Measurements from ENCODE around the gene POU5F2.

POU5F2 gene

GRCh38 chr5:93715761-93716160, 25.6 kb downstream of the POU5F2 start:
- DNase-seq = no peak

DNA sequence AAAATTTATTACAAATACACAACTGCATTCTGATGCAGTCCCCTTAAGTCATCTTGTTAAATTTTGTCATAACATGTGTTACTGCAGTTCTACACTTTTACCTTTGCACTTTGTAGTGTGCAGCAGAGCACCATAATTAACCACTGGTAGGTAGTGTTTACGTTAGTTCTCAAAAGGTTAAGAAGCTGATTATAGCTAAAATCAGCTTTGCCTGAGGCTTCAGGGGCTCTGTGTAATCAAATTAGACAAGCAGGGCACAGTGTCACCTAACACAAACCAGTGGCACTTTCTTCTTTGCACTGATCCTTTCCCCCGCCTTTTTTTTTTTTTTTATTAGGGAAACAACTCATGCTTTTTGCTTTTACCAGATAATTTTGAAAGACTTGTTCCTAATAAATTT, 26.1 kb downstream of the POU5F2 start:
- no peak for DNase-seq

- DNase-seq = no peak
Measured at GRCh38 chr5:93708442-93708841, 33.0 kb downstream of the POU5F2 start.

- DNase-seq = no peak
Measured at GRCh38 chr5:93705896-93706295, 35.5 kb downstream of the POU5F2 start.

DNA sequence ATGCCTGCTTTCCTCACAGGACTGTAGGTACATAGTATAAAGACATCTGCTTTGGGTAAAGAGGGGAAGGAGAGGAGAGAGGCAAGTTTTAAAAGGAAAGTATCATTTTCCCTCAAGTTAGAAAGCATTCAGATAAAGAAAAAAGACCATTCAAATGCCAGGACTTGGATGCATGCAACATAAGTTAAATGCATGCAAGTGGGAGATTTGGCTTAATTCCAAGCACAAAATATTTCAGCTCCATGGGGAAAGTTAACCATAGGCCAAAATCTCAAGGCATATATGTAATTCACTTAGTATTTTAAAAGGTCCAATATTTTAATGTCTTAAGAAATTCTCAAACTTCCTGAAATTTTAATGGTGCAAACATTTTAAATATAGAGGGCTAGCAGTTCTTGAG, 36.4 kb downstream of the POU5F2 start:
- no peak for DNase-seq

DNA sequence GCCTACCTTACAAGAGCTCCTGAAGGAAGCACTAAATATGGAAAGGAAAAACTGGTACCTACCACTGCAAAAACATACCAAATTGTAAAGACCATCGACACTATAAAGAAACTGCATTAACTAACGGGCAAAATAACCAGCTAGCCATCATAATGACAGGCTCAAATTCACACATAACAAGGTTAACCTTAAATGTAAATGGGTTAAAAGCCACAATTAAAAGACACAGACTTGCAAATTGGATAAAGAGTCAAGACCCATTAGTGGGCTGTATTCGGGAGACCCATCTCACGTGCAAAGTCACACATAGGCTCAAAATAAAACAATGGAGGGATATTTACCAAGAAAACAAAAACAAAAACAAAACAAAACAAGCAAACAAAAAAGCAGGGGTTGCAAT, 49.4 kb downstream of the POU5F2 start:
- no peak for DNase-seq

Data from hematopoietic multipotent progenitor cell treated with erythropoietin and hydrocortisone succinate and interleukin-3 and kit ligand, for 6 days (in vitro differentiated cells).